Progenitor cell of endocrine pancreas (in vitro differentiated cells): ENCODE measurements around the gene MYO19. TPM values are rescaled to one million over a fixed set of nuclear protein-coding genes. Genes with fewer than 3 reads are reported as not detected.
A peak's percentile ranks its signal among the peaks of the same experiment; 100 is the strongest.

Experiments
- DNase-seq: peaks from one replicate; pipeline ENCODE4 v3.0.0; 2021; ENCODE audit warnings: low spot score; ENCODE audit not compliant: unreplicated experiment
- H3K27ac Mint-ChIP-seq: 2 replicates; pipeline ENCODE4 v1.8.0; 2021; ENCODE audit warnings: mild to moderate bottlenecking, moderate library complexity, mixed read lengths
- H3K27me3 Mint-ChIP-seq: 2 replicates; pipeline ENCODE4 v1.8.0; 2021; ENCODE audit warnings: mixed read lengths
- H3K36me3 Mint-ChIP-seq: 2 replicates; pipeline ENCODE4 v1.8.0; 2022; ENCODE audit warnings: mixed read lengths; ENCODE audit not compliant: insufficient read depth
- H3K4me1 Mint-ChIP-seq: 2 replicates; pipeline ENCODE4 v1.8.0; 2021; ENCODE audit warnings: low read depth, mixed read lengths
- H3K4me3 Mint-ChIP-seq: 2 replicates; pipeline ENCODE4 v1.8.0; 2021; ENCODE audit warnings: low read depth, mild to moderate bottlenecking, moderate library complexity, mixed read lengths
- H3K9me3 Mint-ChIP-seq: 2 replicates; pipeline ENCODE4 v1.8.0; 2021; ENCODE audit warnings: low read depth, mixed read lengths
- total RNA-seq: library from RNA; stranded (reverse); gene quantifications from 2 replicates; pipeline ENCODE4 v1.2.1, GENCODE V29; 2021
- TF ChIP-seq, protein P1 (sequence below): fragments of 200-600 bp; sonication (generic); IDR thresholded peaks from one replicate; pipeline ENCODE4 v1.5.0; 2021; ENCODE audit warnings: antibody characterized with exemption, mild to moderate bottlenecking; ENCODE audit not compliant: unreplicated experiment

MYO19 gene
- total RNA-seq, 1 donor from 2014 or later: 82.2 TPM

DNA sequence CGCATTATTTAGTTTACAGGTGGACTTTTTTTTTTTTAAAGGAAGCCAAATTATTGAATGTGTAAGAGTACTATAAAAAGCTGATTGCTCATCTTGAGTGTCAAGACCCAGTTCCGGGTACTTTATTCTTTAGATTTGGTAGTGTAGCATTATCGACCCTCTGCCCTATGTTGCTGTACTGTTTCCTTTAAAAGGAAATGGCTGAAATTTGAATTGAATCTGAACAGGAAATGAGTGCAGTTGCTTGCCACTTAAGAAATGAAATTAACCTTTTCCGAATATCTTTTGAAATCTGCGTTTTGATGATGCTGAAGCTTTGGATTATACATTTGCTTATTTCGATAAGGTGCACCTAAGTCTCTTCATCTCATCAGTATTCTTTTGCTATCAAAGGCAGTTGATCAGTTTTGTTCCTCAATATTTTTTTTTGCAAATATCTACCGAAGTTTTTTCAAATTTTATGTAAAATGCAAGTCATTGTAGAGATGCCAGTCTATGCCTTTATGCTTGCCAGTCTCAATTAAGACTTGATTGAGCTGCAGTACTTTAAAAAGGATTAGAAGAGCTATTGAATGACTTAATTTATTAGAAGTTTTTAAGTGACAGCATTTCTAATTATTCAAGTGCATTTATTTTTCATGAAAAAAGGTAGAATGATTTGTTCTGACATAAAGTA is 11.9 kb upstream of the MYO19 start:
- H3K4me1 Mint-ChIP-seq: peaks cover 21% of the 10 kb centered on the region
- H3K9me3 Mint-ChIP-seq: no peaks in the 10 kb centered on the region
- DNase-seq: no peak
- H3K4me3 Mint-ChIP-seq: peak overlapping the region; percentile 91
- peaks cover 2% of the 10 kb centered on the region for H3K36me3 Mint-ChIP-seq
- TF ChIP-seq, protein P1, sequence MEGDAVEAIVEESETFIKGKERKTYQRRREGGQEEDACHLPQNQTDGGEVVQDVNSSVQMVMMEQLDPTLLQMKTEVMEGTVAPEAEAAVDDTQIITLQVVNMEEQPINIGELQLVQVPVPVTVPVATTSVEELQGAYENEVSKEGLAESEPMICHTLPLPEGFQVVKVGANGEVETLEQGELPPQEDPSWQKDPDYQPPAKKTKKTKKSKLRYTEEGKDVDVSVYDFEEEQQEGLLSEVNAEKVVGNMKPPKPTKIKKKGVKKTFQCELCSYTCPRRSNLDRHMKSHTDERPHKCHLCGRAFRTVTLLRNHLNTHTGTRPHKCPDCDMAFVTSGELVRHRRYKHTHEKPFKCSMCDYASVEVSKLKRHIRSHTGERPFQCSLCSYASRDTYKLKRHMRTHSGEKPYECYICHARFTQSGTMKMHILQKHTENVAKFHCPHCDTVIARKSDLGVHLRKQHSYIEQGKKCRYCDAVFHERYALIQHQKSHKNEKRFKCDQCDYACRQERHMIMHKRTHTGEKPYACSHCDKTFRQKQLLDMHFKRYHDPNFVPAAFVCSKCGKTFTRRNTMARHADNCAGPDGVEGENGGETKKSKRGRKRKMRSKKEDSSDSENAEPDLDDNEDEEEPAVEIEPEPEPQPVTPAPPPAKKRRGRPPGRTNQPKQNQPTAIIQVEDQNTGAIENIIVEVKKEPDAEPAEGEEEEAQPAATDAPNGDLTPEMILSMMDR: no peak
- peak overlapping the region; percentile 98 for H3K27ac Mint-ChIP-seq
- H3K27me3 Mint-ChIP-seq: no peaks in the 10 kb centered on the region

DNA sequence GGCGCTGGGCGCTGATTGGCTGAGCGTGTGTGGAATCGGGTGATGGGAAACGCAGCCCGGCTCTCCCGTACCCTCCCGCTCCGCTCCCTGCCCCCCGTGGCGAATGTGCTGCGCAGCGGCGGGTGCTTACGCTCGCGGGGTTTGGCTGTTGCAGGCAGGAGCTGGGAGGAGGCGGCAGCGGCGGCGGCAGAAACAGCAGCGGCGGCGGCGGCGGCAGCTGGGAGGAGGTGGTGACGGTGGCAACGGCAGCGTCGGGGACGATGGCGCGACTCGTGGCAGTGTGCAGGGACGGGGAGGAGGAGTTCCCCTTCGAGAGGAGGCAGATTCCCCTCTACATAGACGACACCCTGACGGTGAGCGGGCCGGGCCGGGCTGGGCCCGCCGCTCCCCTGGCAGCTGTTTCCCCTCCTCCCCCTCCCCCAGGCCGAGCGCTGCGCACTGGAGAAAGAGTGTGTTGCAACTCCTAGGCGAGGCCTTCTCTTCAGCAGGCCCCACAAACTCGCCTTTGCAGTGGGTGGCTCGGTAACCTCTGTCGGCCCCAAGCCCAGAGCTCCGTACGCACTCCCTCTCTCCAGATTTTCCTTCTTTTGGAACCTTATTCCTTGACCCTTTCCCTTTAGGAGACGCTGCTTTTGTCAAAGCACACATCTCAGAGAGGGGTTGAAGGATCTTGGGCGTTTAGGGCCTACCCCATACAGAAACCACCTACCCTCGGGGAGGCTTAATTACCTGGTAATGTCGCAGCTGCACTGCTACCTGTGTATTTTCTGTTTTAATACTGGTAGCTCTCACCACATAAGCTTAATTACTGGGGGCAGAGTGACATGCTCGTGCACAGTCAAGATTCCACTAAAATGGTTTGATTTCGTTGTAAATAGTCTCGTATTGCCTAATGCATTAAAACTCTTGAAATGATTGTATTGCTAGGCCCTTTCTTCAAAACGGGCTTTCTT is 11.1 kb upstream of the MYO19 start:
- peak; percentile 98 for DNase-seq
- peak overlapping the region; percentile 98 for H3K27ac Mint-ChIP-seq
- H3K9me3 Mint-ChIP-seq: no peaks in the 10 kb centered on the region
- peaks cover 2% of the 10 kb centered on the region for H3K36me3 Mint-ChIP-seq
- no peaks in the 10 kb centered on the region for H3K27me3 Mint-ChIP-seq
- TF ChIP-seq, protein P1: no peak
- peak overlapping the region; percentile 91 for H3K4me3 Mint-ChIP-seq
- H3K4me1 Mint-ChIP-seq: peaks cover 20% of the 10 kb centered on the region

DNA sequence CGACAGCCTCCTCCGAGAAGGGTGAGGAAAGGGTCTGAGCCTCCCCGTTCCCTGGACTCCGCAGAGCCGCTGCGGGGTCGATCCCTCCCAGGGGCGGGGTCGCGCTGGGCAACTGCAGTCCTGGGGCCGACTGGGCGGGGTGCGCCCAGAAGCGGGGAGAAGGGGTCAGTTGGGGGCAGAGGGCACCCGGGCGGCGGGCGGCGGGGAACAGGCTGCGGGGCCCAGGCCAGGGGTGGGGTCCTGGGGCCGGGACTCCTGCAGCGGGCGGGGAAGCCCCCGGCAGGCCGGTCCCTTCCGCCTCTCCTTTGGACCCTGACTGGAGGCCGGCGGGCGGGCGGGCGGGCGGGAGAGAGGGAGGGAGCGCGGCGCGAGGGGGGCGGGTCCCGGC is 10.4 kb upstream of the MYO19 start:
- TF ChIP-seq, protein P1: no peak
- Mint-ChIP-seq H3K4me1 (peaks cover 19% of the 10 kb centered on the region), H3K27ac (peak overlapping the region; percentile 97), H3K27me3 (no peaks in the 10 kb centered on the region), H3K36me3 (peaks cover under 1% of the 10 kb centered on the region), H3K9me3 (no peaks in the 10 kb centered on the region), H3K4me3 (peak overlapping the region; percentile 97)
- DNase-seq: peak; percentile 72

DNA sequence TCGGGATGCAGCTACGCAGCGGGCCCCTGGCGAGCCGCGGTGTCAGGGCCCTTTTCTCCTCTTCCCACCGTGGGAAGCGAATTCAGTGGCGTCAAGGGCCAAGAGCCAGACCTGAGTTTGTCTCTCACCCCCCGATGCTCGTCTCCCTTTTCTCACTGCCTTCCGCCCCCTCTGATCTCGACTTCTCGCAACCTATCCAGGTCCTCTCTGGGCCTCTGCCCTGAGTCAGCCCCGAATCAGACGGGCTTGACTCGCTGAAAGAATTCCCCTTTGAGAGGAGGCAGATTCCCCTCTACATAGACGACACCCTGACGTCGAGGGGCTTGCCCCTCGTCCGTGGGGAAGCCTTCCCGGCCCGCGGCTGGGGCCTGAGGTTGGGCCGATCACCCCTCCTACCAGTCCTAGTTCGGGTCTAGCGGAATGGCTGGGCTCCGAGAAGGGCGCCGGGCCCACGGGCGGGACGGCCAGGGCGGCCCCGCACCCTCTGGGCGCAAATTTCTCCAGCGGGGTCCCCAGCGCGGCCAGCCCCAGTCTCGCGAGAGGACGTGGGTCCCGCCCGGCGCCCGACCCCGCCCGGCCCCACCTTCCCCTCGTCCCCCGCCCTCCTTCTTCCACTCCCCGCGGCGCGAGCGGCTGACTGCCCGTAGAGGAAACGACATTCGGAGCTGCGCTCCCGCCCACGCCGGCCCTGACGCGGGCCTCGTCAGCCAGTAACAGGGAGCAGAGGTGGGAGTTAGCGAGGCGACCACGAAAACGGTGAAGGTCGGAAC is 9.8 kb upstream of the MYO19 start, which contains the start of gene GGNBP2:
Gene GGNBP2 (plus strand): TSS at position 613 of the 770 bp plus-strand sequence. CDS start 806 bp downstream, outside the sequence.
- TF ChIP-seq, protein P1: no peak
- Mint-ChIP-seq H3K27me3 (no peaks in the 10 kb centered on the region), H3K9me3 (no peaks in the 10 kb centered on the region), H3K4me1 (peaks cover 19% of the 10 kb centered on the region), H3K4me3 (peak within 1 kb of the TSS; percentile 97), H3K36me3 (peaks cover 2% of the 10 kb centered on the region), H3K27ac (peak within 1 kb of the TSS; percentile 100)
- peak; percentile 83 for DNase-seq

DNA sequence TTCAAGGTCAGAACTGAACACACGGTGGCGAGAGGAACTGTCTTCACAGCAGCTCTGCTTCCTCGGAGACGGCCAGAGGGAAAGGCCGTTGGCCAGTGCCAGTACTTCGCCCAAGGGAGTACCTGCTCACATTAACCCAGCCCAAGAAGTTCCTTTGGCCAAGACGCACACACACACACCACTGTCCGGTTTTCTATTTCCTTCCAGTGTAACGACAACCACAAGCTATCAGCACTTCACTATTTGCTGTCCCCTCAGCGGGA is 9.3 kb upstream of the MYO19 start:
- TF ChIP-seq, protein P1: no peak
- DNase-seq: peak; percentile 11
- Mint-ChIP-seq H3K4me1 (peaks cover 19% of the 10 kb centered on the region), H3K4me3 (peak overlapping the region; percentile 97), H3K27ac (peak overlapping the region; percentile 100), H3K9me3 (no peaks in the 10 kb centered on the region), H3K27me3 (no peaks in the 10 kb centered on the region), H3K36me3 (peaks cover 2% of the 10 kb centered on the region)
